ENCODE measurements around the gene HMCN2.

Gene HMCN2

DNA sequence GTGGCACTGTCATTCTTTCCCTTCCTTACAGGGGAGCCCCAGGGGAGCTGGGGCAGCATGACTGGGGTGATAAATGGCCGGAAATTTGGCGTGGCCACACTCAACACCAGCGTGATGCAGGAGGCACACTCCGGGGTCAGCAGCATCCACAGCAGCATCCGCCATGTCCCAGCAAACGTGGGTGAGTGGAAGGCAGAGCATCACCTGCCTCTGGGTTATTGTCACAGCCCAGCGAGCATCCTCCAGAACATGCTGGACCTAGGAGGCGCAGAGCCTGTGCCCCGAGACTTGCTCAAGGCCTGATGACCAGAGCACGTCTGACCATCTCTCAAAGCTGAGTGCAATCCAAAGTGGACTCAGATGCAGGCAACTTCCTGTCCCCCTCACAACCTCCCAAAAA is 157.0 kb downstream of the HMCN2 start:
- DNase-seq (ENCODE audit: low read depth) = no peak
- H3K4me3 ChIP-seq (ENCODE audit: low read length) = no peak overlapping the region
- TF ChIP-seq, protein P1, sequence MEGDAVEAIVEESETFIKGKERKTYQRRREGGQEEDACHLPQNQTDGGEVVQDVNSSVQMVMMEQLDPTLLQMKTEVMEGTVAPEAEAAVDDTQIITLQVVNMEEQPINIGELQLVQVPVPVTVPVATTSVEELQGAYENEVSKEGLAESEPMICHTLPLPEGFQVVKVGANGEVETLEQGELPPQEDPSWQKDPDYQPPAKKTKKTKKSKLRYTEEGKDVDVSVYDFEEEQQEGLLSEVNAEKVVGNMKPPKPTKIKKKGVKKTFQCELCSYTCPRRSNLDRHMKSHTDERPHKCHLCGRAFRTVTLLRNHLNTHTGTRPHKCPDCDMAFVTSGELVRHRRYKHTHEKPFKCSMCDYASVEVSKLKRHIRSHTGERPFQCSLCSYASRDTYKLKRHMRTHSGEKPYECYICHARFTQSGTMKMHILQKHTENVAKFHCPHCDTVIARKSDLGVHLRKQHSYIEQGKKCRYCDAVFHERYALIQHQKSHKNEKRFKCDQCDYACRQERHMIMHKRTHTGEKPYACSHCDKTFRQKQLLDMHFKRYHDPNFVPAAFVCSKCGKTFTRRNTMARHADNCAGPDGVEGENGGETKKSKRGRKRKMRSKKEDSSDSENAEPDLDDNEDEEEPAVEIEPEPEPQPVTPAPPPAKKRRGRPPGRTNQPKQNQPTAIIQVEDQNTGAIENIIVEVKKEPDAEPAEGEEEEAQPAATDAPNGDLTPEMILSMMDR (conservative IDR thresholded peaks at IDR 0.05; ENCODE audit: low read length) = no peak

DNA sequence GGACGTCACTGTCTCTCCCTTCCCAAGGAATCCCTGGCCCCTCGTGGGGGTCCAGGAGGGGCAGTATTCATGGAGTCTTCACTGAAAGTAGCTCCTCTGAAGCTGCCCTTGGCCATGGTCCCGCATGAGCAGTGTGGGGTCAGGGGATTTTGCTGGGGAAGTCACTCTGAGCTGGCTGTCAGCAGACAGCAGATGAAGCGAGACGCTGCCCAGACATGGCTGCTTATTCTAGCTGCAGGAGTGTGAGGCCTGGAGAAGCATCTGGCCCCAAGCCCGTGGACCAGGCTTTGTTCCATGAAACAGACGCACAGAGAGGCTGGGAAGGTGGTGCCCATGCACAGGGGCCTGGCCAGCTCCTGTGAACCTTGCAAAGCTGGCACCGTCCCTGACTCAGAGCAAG is 157.7 kb downstream of the HMCN2 start:
- no peak for DNase-seq (ENCODE audit: low read depth)
- TF ChIP-seq, protein P1 (conservative IDR thresholded peaks at IDR 0.05; ENCODE audit: low read length) = no peak
- H3K4me3 ChIP-seq (ENCODE audit: low read length) = no peak overlapping the region

DNA sequence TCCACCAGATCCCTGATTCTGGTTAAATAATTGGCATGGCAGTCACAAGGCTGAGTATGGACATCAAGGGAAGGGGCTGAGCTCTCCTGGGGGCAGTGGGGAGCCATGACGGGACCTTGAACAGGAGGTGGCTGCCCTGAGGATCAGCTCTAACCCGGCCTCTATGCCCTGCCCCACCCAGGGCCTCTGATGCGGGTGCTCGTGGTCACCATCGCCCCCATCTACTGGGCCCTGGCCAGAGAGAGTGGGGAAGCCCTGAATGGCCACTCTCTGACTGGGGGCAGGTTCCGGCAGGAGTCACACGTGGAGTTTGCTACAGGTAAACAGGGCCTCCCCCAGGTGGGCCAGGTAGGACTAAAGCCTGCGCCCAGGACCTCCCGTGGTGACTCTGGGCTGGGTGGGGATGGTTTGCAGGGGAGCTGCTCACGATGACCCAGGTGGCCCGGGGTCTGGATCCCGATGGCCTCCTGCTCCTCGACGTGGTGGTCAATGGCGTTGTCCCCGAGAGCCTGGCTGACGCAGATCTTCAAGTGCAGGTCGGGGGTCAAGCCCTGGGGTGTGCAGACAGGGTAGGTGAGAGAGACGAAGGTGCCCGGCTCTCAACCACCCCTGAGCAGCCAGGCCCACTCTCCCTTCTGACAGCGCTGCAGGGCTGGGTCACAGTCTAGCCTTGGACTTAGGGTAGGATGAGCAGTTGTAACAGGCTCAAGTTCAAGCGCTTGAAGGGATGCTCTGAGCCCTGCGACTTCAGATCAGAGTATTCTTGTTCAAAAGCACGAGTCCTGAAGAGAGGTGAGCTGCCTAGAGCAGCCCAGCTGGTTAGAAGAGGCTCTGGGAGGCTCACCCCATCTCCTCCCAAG is 159.3 kb downstream of the HMCN2 start:
- H3K4me3 ChIP-seq (ENCODE audit: low read length) = no peak overlapping the region
- TF ChIP-seq, protein P1 (conservative IDR thresholded peaks at IDR 0.05; ENCODE audit: low read length) = no peak
- no peak for DNase-seq (ENCODE audit: low read depth)

DNA sequence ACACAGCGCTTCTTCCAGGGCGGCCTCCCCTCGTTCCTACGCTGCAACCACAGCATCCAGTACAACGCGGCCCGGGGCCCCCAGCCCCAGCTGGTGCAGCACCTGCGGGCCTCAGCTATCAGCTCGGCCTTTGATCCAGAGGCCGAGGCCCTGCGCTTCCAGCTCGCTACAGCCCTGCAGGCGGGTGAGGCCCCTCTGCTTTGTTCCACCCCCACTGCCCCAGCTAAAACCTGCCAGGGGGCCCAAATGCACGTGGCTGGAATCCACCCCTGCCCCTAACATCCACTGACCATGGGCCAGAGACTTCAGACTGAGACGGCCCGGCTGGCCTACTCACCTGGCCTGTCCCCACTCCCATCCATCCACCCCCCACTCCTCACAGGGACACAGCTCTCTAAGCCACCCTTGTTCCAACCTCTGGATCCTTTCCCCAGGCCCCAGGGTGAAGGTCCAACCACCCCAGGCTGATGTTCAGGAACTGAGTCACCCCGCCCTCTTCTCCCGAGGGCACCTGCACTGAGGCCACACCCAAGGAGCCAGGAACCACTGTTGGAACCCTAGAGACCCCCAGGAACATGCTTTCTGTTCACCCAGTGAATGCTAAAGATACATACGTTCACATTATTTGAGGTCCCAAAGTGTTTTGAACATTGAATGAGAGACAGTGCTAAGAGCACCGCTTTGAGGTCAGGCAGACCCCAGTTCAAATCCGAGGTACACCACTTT is 160.3 kb downstream of the HMCN2 start:
- DNase-seq (ENCODE audit: low read depth) = no peak
- no peak overlapping the region for H3K4me3 ChIP-seq (ENCODE audit: low read length)
- TF ChIP-seq, protein P1 (conservative IDR thresholded peaks at IDR 0.05; ENCODE audit: low read length) = no peak

DNA sequence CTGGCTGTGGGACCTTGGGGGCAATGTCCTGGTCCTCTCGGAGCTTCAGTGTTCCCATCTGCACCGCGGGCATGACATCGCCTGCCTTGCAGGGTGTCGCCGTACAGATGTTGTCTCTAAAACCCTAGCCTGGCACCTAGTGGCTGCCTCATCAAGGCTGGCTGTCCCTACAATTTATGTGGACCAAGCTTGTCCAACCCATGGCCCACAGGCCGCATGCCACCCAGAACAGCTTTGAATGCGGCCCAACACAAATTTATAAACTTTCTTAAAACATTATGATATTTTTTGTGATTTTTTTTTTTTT is 160.9 kb downstream of the HMCN2 start:
- no peak for DNase-seq (ENCODE audit: low read depth)
- TF ChIP-seq, protein P1 (conservative IDR thresholded peaks at IDR 0.05; ENCODE audit: low read length) = no peak
- H3K4me3 ChIP-seq (ENCODE audit: low read length) = no peak overlapping the region

DNA sequence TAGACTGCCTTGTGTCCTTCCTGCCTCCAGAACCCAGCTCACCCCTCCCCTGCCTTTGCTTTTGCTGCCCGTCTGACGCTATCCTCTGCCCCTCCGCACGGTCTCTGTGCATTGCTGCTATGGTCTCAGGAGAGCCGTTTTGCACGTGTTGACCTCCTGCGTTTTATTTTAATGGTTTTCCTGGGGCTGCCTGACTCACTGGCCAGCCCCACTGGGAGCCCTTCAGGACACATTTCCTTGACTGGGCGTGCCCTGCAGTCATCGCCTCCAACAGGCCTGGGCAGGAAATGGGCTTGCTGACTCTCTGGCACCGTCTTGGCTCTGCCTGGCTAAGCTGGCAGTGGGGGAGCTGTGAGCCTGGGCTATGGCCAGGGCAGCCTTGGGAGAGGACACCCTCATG is 161.3 kb downstream of the HMCN2 start:
- TF ChIP-seq, protein P1 (conservative IDR thresholded peaks at IDR 0.05; ENCODE audit: low read length) = no peak
- H3K4me3 ChIP-seq (ENCODE audit: low read length) = no peak overlapping the region
- peak; percentile 68 for DNase-seq (ENCODE audit: low read depth)

DNA sequence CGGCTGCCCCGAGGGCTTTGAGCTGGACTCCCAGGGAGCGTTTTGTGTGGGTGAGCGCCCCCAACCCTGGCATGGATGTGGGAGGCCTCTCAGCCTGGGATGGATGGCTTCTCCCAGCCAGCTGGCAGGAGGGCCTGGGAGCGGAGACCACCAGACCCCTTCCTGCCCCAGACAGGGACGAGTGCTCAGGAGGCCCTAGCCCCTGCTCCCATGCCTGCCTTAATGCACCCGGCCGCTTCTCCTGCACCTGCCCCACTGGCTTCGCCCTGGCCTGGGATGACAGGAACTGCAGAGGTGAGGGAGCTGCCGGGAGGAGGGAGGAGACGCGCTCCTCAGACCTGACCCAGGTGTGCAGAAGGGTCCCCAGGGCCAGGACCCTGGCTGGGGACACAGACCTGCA is 161.8 kb downstream of the HMCN2 start:
- TF ChIP-seq, protein P1 (conservative IDR thresholded peaks at IDR 0.05; ENCODE audit: low read length) = no peak
- DNase-seq (ENCODE audit: low read depth) = no peak
- H3K4me3 ChIP-seq (ENCODE audit: low read length) = no peak overlapping the region

Data from AG10803 (cell line).